ENCODE data around the gene ZFHX3. TPM values are rescaled to one million over a fixed set of nuclear protein-coding genes. Genes with fewer than 3 reads are reported as not detected.

Gene ZFHX3
- total RNA-seq, 1 experiment from 2014 or later = 1.5 TPM

GRCh38 chr16:73050201-73051099, 2.5 kb upstream of the ZFHX3 start:
- no peak overlapping the region for H3T11ph ChIP-seq (ENCODE audit: low read length)
- H3K4me1 ChIP-seq (ENCODE audit: insufficient read depth, low read length) = peaks cover 16% of the 10 kb centered on the region
- no peak for TF ChIP-seq CTCF (conservative IDR thresholded peaks at IDR 0.05)
- H4K20me1 ChIP-seq (ENCODE audit: control insufficient read depth, insufficient read depth, insufficient read length) = peaks cover 2% of the 10 kb centered on the region
- no peaks in the 10 kb centered on the region for H3K79me2 ChIP-seq (ENCODE audit: insufficient read depth, low read length)
- no peak overlapping the region for H3K23ac ChIP-seq (ENCODE audit: insufficient read length, low read depth, low read length)
- Mint-ChIP-seq H3K9me3 (peaks cover 0 to 3% of the 10 kb centered on the region in 2 experiments; a peak in 2 of 5 replicates), H3K27ac (no peak overlapping the region), H3K27me3 (ENCODE audit: low read depth) (peaks cover 22% of the 10 kb centered on the region), H3K4me1 (peaks cover 29 to 40% of the 10 kb centered on the region in 2 experiments), H3K4me3 (no peak overlapping the region), H3K36me3 (ENCODE audit: insufficient read depth in 1 of 3, low read depth in 3 of 3) (peaks cover 0 to 2% (median 0%) of the 10 kb centered on the region in 3 experiments; a peak in 1 of 7 replicates)
- no peak overlapping the region for H2BK20ac ChIP-seq (ENCODE audit: low read depth, low read length, poor library complexity, severe bottlenecking)
- no peak overlapping the region for H4K5ac ChIP-seq (ENCODE audit: insufficient read length, low read depth, low read length)
- no peak overlapping the region for H4K8ac ChIP-seq (replicated peaks; ENCODE audit: insufficient read length, low read depth, low read length)
- H3K4me2 ChIP-seq (ENCODE audit: insufficient read depth, insufficient read length, low read length) = no peak overlapping the region
- WGBS (ENCODE audit: extremely low coverage, insufficient read length, low lambda C conversion rate) = no CpG with 5 or more reads among the region's 11 CpGs
- no peak overlapping the region for H2BK120ac ChIP-seq (ENCODE audit: low read depth, low read length, poor library complexity, severe bottlenecking)
- no peak overlapping the region for H3K4ac ChIP-seq (ENCODE audit: low read depth, low read length)
- no peak overlapping the region for H4K91ac ChIP-seq (ENCODE audit: insufficient read length, low read depth, low read length)
- H2BK5ac ChIP-seq (ENCODE audit: insufficient read length, low read length) = no peak overlapping the region
- H3K14ac ChIP-seq (ENCODE audit: insufficient read depth, low read length) = no peak overlapping the region
- no peak overlapping the region for H2BK15ac ChIP-seq (ENCODE audit: low read depth, low read length)
- no peak overlapping the region for H3K56ac ChIP-seq (ENCODE audit: insufficient read length, low read depth, low read length)
- no peaks in the 10 kb centered on the region for H3K9me3 ChIP-seq (ENCODE audit: control insufficient read depth, low read depth, low read length)
- no peak overlapping the region for H3K9ac ChIP-seq (ENCODE audit: extremely low read depth, insufficient read length, low read length)
- no peak overlapping the region for H3K27ac ChIP-seq (ENCODE audit: insufficient read length, low read depth, low read length)
- peaks cover 14% of the 10 kb centered on the region for H3K23me2 ChIP-seq (ENCODE audit: insufficient read length, low read depth, low read length, poor library complexity, severe bottlenecking)
- H3K18ac ChIP-seq (ENCODE audit: insufficient read length, low read depth, low read length) = no peak overlapping the region
- no peak overlapping the region for H2BK12ac ChIP-seq (ENCODE audit: insufficient read length, low read depth, low read length)
- H3K27me3 ChIP-seq (ENCODE audit: insufficient read depth, low read length) = peaks cover 67% of the 10 kb centered on the region
- no peak for DNase-seq
- H3K79me1 ChIP-seq (ENCODE audit: insufficient read depth, low read depth, low read length, poor library complexity, severe bottlenecking) = no peaks in the 10 kb centered on the region
- no peak overlapping the region for H2AFZ ChIP-seq (ENCODE audit: low read length)
- H2AK5ac ChIP-seq (ENCODE audit: insufficient read length, low read length) = no peak overlapping the region

Data from H9 (cell line).